ENCODE measurements around the gene SLC9C1.

SLC9C1 gene

GRCh38 chr3:112303764-112304325 is 9.8 kb upstream of the SLC9C1 start:
- TF ChIP-seq, protein P1, sequence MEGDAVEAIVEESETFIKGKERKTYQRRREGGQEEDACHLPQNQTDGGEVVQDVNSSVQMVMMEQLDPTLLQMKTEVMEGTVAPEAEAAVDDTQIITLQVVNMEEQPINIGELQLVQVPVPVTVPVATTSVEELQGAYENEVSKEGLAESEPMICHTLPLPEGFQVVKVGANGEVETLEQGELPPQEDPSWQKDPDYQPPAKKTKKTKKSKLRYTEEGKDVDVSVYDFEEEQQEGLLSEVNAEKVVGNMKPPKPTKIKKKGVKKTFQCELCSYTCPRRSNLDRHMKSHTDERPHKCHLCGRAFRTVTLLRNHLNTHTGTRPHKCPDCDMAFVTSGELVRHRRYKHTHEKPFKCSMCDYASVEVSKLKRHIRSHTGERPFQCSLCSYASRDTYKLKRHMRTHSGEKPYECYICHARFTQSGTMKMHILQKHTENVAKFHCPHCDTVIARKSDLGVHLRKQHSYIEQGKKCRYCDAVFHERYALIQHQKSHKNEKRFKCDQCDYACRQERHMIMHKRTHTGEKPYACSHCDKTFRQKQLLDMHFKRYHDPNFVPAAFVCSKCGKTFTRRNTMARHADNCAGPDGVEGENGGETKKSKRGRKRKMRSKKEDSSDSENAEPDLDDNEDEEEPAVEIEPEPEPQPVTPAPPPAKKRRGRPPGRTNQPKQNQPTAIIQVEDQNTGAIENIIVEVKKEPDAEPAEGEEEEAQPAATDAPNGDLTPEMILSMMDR (IDR thresholded peaks at IDR 0.05): no peak

DNA sequence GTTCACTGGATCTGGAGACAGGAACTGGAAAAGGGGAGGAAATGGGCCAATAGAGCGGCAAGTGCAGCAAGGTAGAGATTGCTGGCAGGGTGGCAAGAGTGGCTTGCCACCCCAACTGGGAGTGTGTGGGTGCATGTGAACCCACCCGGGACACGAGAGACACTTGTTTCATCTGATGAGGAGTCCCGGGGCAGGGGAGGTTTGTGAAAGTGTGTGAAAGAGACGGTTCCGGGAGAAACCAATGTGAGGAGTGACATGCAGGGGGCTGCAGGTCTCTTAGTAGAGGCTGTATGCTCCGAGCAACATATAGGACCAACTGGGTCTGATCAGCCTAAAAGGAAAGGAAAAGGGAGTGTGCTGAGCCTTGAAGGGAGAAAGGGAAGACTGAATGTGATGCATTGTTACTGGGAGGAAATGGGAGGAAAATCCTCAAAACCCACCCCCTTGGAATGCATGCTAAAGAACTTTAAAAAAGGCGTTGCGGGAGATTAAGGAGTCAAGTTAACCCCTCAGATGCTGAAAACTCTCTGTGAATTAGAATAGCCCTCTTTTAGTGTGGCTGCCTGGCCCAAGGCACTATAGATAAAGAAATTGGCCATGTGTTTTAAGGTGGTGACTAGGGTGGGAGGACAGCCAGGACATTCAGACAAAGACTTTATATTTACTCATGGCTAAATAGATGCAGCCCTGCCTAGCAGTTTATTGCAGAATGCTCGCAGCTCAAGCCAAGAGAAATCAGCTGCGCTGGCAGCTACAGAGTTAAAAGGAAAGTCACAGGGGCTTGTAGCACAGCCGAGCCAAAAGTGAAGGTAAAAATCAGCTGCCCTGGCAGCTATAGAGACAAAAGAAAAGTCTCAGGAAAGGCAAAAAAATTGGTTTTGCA is 9.1 kb upstream of the SLC9C1 start:
- TF ChIP-seq, protein P1 (IDR thresholded peaks at IDR 0.05): no peak

- TF ChIP-seq, protein P1 (IDR thresholded peaks at IDR 0.05): no peak
Measured at GRCh38 chr3:112302150-112302830, 8.3 kb upstream of the SLC9C1 start.

GRCh38 chr3:112298781-112299180 is 4.8 kb upstream of the SLC9C1 start:
- TF ChIP-seq, protein P1 (IDR thresholded peaks at IDR 0.05): no peak

- TF ChIP-seq, protein P1 (IDR thresholded peaks at IDR 0.05): no peak
Measured at GRCh38 chr3:112297714-112298113, 3.7 kb upstream of the SLC9C1 start.

DNA sequence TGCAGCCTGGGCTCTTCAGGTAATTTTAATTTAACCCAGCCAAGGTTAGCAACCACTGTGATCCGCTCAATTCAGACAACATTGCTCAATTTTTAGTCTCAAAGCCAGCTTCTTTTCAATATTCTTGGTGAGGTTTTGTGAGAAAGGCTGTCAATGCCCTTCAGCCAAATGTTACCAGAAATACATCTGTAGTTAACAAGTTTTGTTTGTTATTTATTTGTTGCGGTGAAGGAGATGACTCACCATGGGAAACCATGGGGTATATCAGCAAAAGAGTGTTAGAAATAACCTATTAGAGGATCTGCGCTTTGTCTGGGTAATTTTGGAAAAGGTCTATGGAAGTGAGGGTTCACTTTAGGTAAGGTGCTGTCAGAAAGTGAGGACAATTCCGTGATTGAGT is 5.0 kb downstream of the SLC9C1 start:
- TF ChIP-seq, protein P1 (IDR thresholded peaks at IDR 0.05): no peak

DNA sequence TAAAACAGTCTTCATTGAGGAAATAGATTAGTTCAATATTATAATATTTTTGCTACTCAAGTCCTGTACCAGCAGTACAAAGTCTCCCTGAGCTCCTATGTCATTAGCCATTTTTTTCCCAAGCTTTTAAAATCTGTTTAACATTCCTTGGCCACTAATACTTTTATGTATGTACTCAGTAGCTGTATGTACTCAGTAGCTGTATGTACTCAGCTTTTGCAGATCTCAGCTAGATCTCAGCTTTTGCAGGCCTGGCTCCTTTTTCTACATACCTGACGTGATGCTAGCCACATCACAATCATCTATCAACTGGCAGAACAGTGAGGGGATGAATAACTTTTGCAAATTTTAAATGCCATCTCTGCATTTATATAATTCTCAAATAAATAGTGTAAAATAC is 13.8 kb downstream of the SLC9C1 start:
- TF ChIP-seq, protein P1 (IDR thresholded peaks at IDR 0.05): no peak

All from LNCAP (cell line).